Measurements from ENCODE around the gene NMBR.
"Not testable (repeated sequence)": the region's sequence is repeated elsewhere in the genome, so short reads cannot be mapped to it uniquely, and the experiment has no call there.

NMBR gene

GRCh38 chr6:142058551-142059290 is 88.2 kb downstream of the NMBR start:
- no peak for DNase-seq (ENCODE audit: low spot score)

- DNase-seq (ENCODE audit: low spot score) = no peak
Observed at GRCh38 chr6:142055219-142055618, 91.7 kb downstream of the NMBR start.

- no peak for DNase-seq (ENCODE audit: low spot score)
Observed at GRCh38 chr6:142051404-142051803, 95.5 kb downstream of the NMBR start.

DNA sequence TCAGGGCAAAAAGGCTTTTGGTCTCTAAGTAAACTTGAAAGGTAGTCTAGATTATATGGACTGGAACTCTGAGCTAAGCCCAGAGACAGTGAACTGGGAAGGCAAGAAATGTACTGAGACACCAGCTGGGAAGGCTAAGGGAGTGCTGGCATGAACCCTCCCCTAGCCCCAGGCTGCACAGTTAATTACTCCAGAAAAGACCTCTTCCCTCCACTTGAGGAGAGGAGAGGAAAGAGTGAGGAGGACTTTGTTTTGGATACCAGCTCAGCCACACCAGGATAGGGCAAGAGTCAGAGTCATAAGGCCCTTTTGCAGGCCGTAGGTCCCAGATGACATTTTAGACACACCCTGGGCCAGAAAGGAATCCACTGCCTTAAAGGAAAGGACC is 98.3 kb downstream of the NMBR start:
- no peak for DNase-seq (ENCODE audit: low spot score)

DNA sequence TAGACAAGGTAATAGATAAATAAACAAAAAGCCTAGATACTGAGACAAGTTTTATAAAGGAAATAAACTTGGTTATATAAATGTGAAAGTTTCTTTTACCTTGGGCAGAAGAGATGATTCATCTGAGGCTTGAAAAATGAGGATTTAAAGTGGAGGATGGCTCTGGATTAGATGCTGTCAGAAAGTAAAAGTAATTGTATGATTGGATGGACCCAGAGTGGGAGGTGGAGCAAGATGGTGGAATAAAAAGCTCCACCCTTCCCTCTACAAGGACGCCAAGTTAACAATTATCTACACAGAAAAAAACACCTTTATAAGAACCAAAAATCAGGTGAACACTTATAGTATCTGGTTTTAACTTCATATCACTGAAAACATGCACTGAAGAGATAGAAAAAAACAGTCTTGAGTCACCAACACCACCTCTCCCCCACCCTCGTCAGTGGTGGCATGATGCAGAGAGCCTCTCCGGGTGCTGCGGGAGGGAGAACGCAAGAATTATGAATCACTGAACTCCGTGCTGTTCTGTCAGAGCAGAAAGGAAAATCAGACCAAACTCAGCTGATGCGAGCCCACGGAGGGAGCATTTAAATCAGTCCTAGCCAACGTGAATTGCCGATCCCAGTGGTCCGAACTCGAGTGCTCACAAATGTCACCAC is 98.9 kb downstream of the NMBR start:
- no peak for DNase-seq (ENCODE audit: low spot score)

DNA sequence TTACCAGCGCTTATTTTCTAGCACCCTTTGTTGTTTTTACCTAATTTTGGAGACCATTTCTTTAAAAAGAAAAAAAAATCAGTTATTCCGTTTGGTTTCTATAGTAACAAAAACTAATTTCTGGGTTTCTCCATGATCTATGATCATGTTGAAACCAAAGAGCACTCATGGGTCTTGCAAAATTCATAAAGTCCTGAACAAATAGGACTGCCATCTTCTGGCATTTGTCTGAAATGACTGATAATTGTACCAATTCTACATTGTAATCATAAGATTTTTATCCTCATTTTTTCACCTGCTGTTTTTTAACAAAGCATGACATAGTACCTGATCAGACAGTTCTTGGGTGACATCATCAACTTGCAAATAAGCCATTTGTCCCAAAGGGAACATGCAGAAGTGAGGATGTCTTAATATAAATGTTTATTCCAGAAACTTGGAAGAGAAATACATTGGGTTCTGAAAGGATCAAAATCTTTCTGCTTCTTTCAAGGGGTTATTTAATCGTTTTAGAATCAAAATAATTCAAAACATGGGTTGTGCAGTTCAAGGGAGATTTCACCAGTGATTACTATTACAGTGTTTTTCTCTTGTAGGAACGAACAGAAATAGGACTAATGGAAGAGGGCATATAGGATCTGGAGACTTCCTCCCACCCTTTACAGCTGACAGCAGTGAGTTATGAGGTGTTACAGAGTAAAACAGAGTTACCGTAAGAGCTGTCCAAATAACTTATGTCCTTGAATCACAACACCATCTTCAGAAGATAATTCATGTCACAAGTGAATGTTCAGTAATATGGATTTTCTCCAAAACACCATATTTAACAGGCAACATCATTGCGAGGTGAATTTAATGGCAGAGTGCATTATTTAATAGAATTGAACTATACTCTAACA is 101.3 kb downstream of the NMBR start:
- peak; percentile 5 for DNase-seq (ENCODE audit: low spot score)

GRCh38 chr6:142035890-142036289 is 111.0 kb downstream of the NMBR start:
- no peak for DNase-seq (ENCODE audit: low spot score)

GRCh38 chr6:142031035-142031434 is 115.9 kb downstream of the NMBR start:
- DNase-seq (ENCODE audit: low spot score) = no peak

DNA sequence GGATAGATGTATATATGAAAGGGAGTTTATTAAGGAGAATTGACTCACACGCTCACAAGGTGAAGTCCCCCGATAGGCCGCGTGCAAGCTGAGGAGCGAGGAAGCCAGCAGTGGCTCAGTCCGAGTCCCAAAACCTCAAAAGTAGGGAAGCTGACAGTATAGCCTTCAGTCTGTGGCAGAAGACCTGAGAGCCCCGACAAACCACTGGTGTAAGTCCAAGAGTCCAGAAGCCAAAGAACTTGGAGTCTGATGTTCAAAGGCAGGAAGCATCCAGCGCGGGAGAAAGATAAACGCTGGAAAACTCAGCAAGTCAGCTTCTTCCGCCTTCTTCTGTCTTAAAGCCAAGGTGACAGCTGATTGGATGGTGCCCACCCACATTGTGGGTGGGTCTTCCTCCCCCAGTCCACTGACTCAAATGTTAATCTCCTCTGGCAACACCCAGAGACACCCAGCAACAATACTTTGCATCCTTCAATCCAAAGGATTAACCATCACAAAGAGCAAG is 116.8 kb downstream of the NMBR start:
- no peak for DNase-seq (ENCODE audit: low spot score)

DNA sequence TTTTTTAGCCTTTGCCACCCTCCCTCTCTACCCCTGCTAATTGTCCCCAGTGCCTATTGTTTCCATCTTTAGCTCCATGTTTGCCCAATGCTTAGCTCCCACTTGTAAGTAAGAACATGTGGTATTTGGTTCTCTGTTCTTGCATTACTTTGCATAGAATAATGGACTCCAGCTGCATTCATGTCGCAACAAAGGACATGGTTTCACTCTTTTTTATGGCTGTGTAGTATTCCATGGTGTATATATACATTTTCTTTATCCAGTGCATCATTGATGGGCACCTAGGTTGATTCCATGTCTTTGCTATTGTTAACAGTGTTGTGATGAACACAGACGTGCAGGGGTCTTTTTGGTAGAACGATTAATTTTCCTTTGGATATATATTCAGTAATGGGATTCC is 118.4 kb downstream of the NMBR start:
- DNase-seq (ENCODE audit: low spot score) = no peak

DNA sequence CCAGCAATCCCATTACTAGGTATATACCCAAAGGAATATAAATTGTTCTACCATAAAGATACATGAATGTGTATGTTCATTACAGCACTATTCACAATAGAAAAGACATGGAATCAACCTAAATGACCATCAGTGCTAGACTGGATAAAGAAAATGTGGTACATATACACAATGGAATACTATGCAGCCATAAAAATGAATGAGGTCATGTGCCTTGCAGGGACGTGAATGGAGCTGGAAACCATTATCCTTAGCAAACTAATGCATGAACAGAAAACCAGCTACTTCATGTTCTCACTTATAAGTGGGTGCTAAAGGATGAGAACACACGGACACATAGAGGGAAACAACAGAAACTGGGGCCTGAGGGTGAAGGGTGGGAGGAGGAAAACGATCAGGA is 119.1 kb downstream of the NMBR start:
- DNase-seq (ENCODE audit: low spot score) = not testable (repeated sequence)

- DNase-seq (ENCODE audit: low spot score) = no peak
Observed at GRCh38 chr6:142027074-142027473, 119.8 kb downstream of the NMBR start.

- DNase-seq (ENCODE audit: low spot score) = no peak
Observed at GRCh38 chr6:142026471-142026870, 120.5 kb downstream of the NMBR start.
